Measurements from ENCODE around the gene FUNDC2. TPM values are rescaled to one million over a fixed set of nuclear protein-coding genes. Genes with fewer than 3 reads are reported as not detected.

Gene FUNDC2
- total and polyA plus RNA-seq, 2 donors (not counting 3 experiments of a cell fraction or from before 2014, with no cell fraction given), result 53.3 to 65.6 TPM

DNA sequence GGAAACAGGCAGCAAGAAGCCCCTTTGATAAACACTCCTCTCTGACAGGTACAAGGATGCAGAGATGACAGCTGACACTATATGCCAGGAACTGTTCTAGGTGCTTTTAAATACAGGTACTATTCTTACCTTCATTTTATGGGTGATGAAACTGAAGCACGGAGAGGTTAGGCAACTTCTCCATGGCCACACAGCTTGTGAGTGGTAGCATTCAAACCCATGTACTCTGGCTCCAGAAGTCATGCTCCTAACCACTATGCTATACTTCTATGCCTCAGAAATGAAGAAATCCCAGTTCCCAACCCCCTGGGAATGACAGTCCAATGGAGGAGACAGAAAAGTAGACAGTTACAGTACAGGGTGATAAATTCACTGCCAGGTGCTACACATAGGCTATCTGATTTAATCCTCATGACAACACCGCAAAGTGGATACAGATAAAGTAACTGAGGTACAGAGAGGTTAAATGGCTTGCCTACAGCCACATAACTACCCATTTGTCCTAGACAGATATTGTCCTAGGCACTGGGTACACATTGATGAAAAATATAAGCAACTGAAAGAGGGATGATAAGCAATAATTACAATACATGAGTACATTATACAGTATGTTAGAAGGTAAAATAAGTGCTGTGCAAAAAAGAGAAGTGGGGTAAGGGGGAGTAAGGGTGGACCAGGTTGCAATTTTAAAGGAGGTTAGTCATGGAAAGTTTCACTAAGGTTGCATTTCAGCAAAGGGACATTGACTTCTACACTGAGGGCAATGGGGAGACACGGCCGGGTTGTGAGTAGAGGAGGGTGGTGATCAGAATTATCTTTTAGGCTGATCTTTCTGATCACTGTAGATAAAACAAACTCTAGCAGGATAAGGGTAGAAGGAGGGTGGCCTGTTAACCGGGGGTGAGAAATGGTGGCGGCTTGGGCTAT, 2.5 kb upstream of the FUNDC2 start:
- ChIA-PET CTCF (no interaction called here), POLR2A (no interaction called here)
- no peaks in the 10 kb centered on the region for H3K4me1 ChIP-seq (ENCODE audit: control insufficient read depth, extremely low read depth, insufficient read depth, low read length)
- H4K20me1 ChIP-seq (replicated peaks; ENCODE audit: control insufficient read depth, extremely low read depth, insufficient read depth, low read length), result no peaks in the 10 kb centered on the region
- no peak overlapping the region for H2AFZ ChIP-seq (ENCODE audit: low read depth, low read length)
- TF ChIP-seq JUN (IDR thresholded peaks at IDR 0.05; ENCODE audit: borderline replicate concordance, insufficient read depth, insufficient read length, low read depth) (no peak), POLR2AphosphoS5 (IDR thresholded peaks at IDR 0.05; ENCODE audit: insufficient read depth, low read depth, low read length) (no peak), EZH2 (IDR thresholded peaks at IDR 0.05; ENCODE audit: borderline replicate concordance, low read depth, low read length, severe bottlenecking) (no peak), POLR2A (IDR thresholded peaks at IDR 0.05; ENCODE audit: low read depth, low read length) (no peak), FOS (IDR thresholded peaks at IDR 0.05; ENCODE audit: borderline replicate concordance, insufficient read depth, low read length) (no peak), MYC (IDR thresholded peaks at IDR 0.05; ENCODE audit: low read depth, low read length) (no peak), GATA2 (IDR thresholded peaks at IDR 0.05; ENCODE audit: insufficient read depth, insufficient read length, low read depth, low read length) (no peak)
- TF ChIP-seq, protein P1, sequence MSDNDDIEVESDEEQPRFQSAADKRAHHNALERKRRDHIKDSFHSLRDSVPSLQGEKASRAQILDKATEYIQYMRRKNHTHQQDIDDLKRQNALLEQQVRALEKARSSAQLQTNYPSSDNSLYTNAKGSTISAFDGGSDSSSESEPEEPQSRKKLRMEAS (IDR thresholded peaks at IDR 0.05; ENCODE audit: insufficient read depth, insufficient read length), result no peak
- TF ChIP-seq, protein P2, sequence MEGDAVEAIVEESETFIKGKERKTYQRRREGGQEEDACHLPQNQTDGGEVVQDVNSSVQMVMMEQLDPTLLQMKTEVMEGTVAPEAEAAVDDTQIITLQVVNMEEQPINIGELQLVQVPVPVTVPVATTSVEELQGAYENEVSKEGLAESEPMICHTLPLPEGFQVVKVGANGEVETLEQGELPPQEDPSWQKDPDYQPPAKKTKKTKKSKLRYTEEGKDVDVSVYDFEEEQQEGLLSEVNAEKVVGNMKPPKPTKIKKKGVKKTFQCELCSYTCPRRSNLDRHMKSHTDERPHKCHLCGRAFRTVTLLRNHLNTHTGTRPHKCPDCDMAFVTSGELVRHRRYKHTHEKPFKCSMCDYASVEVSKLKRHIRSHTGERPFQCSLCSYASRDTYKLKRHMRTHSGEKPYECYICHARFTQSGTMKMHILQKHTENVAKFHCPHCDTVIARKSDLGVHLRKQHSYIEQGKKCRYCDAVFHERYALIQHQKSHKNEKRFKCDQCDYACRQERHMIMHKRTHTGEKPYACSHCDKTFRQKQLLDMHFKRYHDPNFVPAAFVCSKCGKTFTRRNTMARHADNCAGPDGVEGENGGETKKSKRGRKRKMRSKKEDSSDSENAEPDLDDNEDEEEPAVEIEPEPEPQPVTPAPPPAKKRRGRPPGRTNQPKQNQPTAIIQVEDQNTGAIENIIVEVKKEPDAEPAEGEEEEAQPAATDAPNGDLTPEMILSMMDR (IDR thresholded peaks at IDR 0.05; ENCODE audit: extremely low read depth in 1 of 2, insufficient read depth in 1 of 2, low read depth in 1 of 2, low read length in 2 of 2), result no peak
- H3K9me1 ChIP-seq (replicated peaks; ENCODE audit: control insufficient read depth, extremely low read depth, insufficient read depth, low read length), result no peaks in the 10 kb centered on the region
- H3K9ac ChIP-seq (replicated peaks; ENCODE audit: extremely low read depth, insufficient read depth, low read length), result no peak overlapping the region
- no TSS peak for BruUV-seq (replicated peaks)
- no peaks in the 10 kb centered on the region for H3K9me3 ChIP-seq (replicated peaks; ENCODE audit: control insufficient read depth, insufficient read depth, low read length)
- no peak overlapping the region for H3K4me3 ChIP-seq (replicated peaks in 1 of 3; ENCODE audit: insufficient read depth in 1 of 3, low read depth in 1 of 3, low read length in 3 of 3)
- DNase-seq (ENCODE audit: low read depth, low spot score) (no peak), FAIRE-seq (no peak)
- intact Hi-C loops (cut with micrococcal nuclease) (no loop called here), dilution Hi-C loops (cut with MboI; ENCODE audit: extremely low pct_ligation_motif_present, low sequenced_read_pairs) (no loop called here)
- H3K27me3 ChIP-seq (ENCODE audit: control insufficient read depth in 2 of 2, insufficient read depth in 2 of 2, low read length in 2 of 2), result peaks cover 2 to 5% of the 10 kb centered on the region in 2 experiments
- no peak overlapping the region for H3K27ac ChIP-seq (ENCODE audit: insufficient read depth, low read depth, low read length)
- H3K4me2 ChIP-seq (ENCODE audit: insufficient read depth, low read length), result no peak overlapping the region
- H3K79me2 ChIP-seq (ENCODE audit: control insufficient read depth, insufficient read depth, low read length), result no peaks in the 10 kb centered on the region
- H3K36me3 ChIP-seq (ENCODE audit: control insufficient read depth in 2 of 2, extremely low read depth in 1 of 2, insufficient read depth in 2 of 2, low read length in 2 of 2), result no peaks in the 10 kb centered on the region

Measured in endothelial cell of umbilical vein (primary cell).